IPS DF 6.9 (cell line): ENCODE results near the gene DDX50.
"Not testable (repeated sequence)": the region's sequence is repeated elsewhere in the genome, so short reads cannot be mapped to it uniquely, and the experiment has no call there.

Experiments used
- DNase-seq: peaks from one replicate; pipeline ENCODE4 v3.0.0-alpha.2; 2013; ENCODE audit warnings: low read depth, low spot score
- H3K27ac ChIP-seq: one replicate; pipeline ENCODE4 v1.5.1; 2013; ENCODE audit warnings: low read length, control low read depth
- H3K27me3 ChIP-seq: 2 replicates; pipeline ENCODE4 v1.6.1; 2013; ENCODE audit warnings: mild to moderate bottlenecking, low read length; ENCODE audit not compliant: control insufficient read depth, insufficient read depth
- H3K36me3 ChIP-seq: 2 replicates; pipeline ENCODE4 v1.6.1; 2013; ENCODE audit warnings: low read length; ENCODE audit not compliant: control insufficient read depth, insufficient read depth
- H3K4me1 ChIP-seq: 2 replicates; pipeline ENCODE4 v1.6.1; 2013; ENCODE audit warnings: low read length; ENCODE audit not compliant: control insufficient read depth, insufficient read depth
- H3K4me3 ChIP-seq: 2 replicates; pipeline ENCODE4 v1.5.1; 2013; ENCODE audit warnings: mild to moderate bottlenecking, low read length
- H3K9me3 ChIP-seq: 2 replicates; pipeline ENCODE4 v1.6.1; 2013; ENCODE audit warnings: low read length, inconsistent platforms; ENCODE audit not compliant: control insufficient read depth, insufficient read depth
- WGBS: extraction: QIAGEN DNeasy Blood & Tissue Kit; methylation state at CpG from one replicate; pipeline ENCODE4 v1.1.7; 2013; ENCODE audit warnings: mixed read lengths, missing lambda C conversion rate; ENCODE audit not compliant: insufficient read length, insufficient coverage; 5-methylcytosine and 5-hydroxymethylcytosine counted together

Gene DDX50

GRCh38 chr10:68902382-68902781 is 1.3 kb downstream of the DDX50 start:
- no CpG with 5 or more reads among the region's 5 CpGs for WGBS
- Histone ChIP-seq H3K4me1 (no peaks in the 10 kb centered on the region; the same call in 1 of the 2 replicates), H3K4me3 (no peak overlapping the region), H3K9me3 (no peaks in the 10 kb centered on the region), H3K27me3 (no peaks in the 10 kb centered on the region), H3K36me3 (no peaks in the 10 kb centered on the region), H3K27ac (no peak overlapping the region)
- DNase-seq, result no peak

GRCh38 chr10:68924593-68924992 is 23.5 kb downstream of the DDX50 start:
- H3K36me3 ChIP-seq, result peaks cover 3% of the 10 kb centered on the region
- no peaks in the 10 kb centered on the region for H3K4me1 ChIP-seq
- no peak overlapping the region for H3K27ac ChIP-seq

GRCh38 chr10:68925489-68925888 is 24.4 kb downstream of the DDX50 start:
- H3K9me3 ChIP-seq, result no peaks in the 10 kb centered on the region
- no peak for DNase-seq
- H3K36me3 ChIP-seq, result no peaks in the 10 kb centered on the region
- H3K27me3 ChIP-seq, result no peaks in the 10 kb centered on the region
- no CpG with 5 or more reads among the region's 4 CpGs for WGBS
- no peak overlapping the region for H3K27ac ChIP-seq
- H3K4me3 ChIP-seq, result no peak overlapping the region
- H3K4me1 ChIP-seq, result no peaks in the 10 kb centered on the region

More at GRCh38 chr10:68924593-68924992, 23.5 kb downstream of the DDX50 start:
- no peak overlapping the region for H3K4me3 ChIP-seq
- no peaks in the 10 kb centered on the region for H3K27me3 ChIP-seq
- H3K9me3 ChIP-seq, result no peaks in the 10 kb centered on the region
- DNase-seq, result no peak

- H3K9me3 ChIP-seq, H3K36me3 ChIP-seq, H3K27ac ChIP-seq, DNase-seq, H3K27me3 ChIP-seq, H3K4me3 ChIP-seq, H3K4me1 ChIP-seq: not testable (repeated sequence)
- no CpG with 5 or more reads among the region's 2 CpGs for WGBS
Measured at GRCh38 chr10:68929157-68929556, 28.0 kb downstream of the DDX50 start.

GRCh38 chr10:68929888-68930287 is 28.8 kb downstream of the DDX50 start:
- DNase-seq, H3K9me3 ChIP-seq, H3K4me3 ChIP-seq, H3K4me1 ChIP-seq, H3K27me3 ChIP-seq, H3K36me3 ChIP-seq, H3K27ac ChIP-seq: not testable (repeated sequence)
- no CpG with 5 or more reads among the region's 8 CpGs for WGBS

- H3K4me3 ChIP-seq, H3K36me3 ChIP-seq, DNase-seq, H3K27me3 ChIP-seq, H3K27ac ChIP-seq, H3K4me1 ChIP-seq, H3K9me3 ChIP-seq: not testable (repeated sequence)
- WGBS, result no CpG with 5 or more reads among the region's 3 CpGs
Measured at GRCh38 chr10:68932860-68933259, 31.7 kb downstream of the DDX50 start.

GRCh38 chr10:68934994-68935393 is 33.9 kb downstream of the DDX50 start:
- Histone ChIP-seq H3K9me3 (no peaks in the 10 kb centered on the region), H3K36me3 (peaks cover 2% of the 10 kb centered on the region; the same call in 1 of the 2 replicates), H3K4me3 (no peak overlapping the region), H3K27ac (no peak overlapping the region), H3K27me3 (no peaks in the 10 kb centered on the region), H3K4me1 (no peaks in the 10 kb centered on the region)
- no peak for DNase-seq

- Histone ChIP-seq H3K27me3 (no peaks in the 10 kb centered on the region), H3K4me1 (no peaks in the 10 kb centered on the region), H3K27ac (no peak overlapping the region), H3K36me3 (peaks cover 2% of the 10 kb centered on the region; the same call in 1 of the 2 replicates), H3K9me3 (no peaks in the 10 kb centered on the region), H3K4me3 (no peak overlapping the region)
- no CpG with 5 or more reads among the region's 2 CpGs for WGBS
- DNase-seq, result no peak
Measured at GRCh38 chr10:68938117-68938516, 37.0 kb downstream of the DDX50 start.

- no peak for DNase-seq
- H3K36me3 ChIP-seq, result peaks cover 2% of the 10 kb centered on the region; the same call in 1 of the 2 replicates
- H3K4me3 ChIP-seq, result no peak overlapping the region
Measured at GRCh38 chr10:68938884-68939283, 37.8 kb downstream of the DDX50 start.

GRCh38 chr10:68940917-68941316 is 39.8 kb downstream of the DDX50 start:
- H3K9me3 ChIP-seq, H3K27me3 ChIP-seq, H3K27ac ChIP-seq, DNase-seq, H3K4me1 ChIP-seq, H3K36me3 ChIP-seq, H3K4me3 ChIP-seq: not testable (repeated sequence)

More at GRCh38 chr10:68938884-68939283, 37.8 kb downstream of the DDX50 start:
- no CpG with 5 or more reads among the region's 2 CpGs for WGBS
- Histone ChIP-seq H3K9me3 (no peaks in the 10 kb centered on the region), H3K27me3 (no peaks in the 10 kb centered on the region), H3K27ac (no peak overlapping the region), H3K4me1 (no peaks in the 10 kb centered on the region)

- H3K9me3 ChIP-seq, result no peaks in the 10 kb centered on the region
- H3K36me3 ChIP-seq, result no peaks in the 10 kb centered on the region; the same call in 1 of the 2 replicates
- no CpG with 5 or more reads among the region's 3 CpGs for WGBS
- no peaks in the 10 kb centered on the region for H3K27me3 ChIP-seq
- H3K4me3 ChIP-seq, result no peak overlapping the region
- H3K4me1 ChIP-seq, result no peaks in the 10 kb centered on the region
- no peak for DNase-seq
- no peak overlapping the region for H3K27ac ChIP-seq
Measured at GRCh38 chr10:68950598-68950997, 49.5 kb downstream of the DDX50 start.
